Measurements from ENCODE around the gene INTS1. TPM values are rescaled to one million over a fixed set of nuclear protein-coding genes. Genes with fewer than 3 reads are reported as not detected.

Gene INTS1
- total RNA-seq, 2 experiments from 2014 or later: 91.0 to 91.5 TPM

DNA sequence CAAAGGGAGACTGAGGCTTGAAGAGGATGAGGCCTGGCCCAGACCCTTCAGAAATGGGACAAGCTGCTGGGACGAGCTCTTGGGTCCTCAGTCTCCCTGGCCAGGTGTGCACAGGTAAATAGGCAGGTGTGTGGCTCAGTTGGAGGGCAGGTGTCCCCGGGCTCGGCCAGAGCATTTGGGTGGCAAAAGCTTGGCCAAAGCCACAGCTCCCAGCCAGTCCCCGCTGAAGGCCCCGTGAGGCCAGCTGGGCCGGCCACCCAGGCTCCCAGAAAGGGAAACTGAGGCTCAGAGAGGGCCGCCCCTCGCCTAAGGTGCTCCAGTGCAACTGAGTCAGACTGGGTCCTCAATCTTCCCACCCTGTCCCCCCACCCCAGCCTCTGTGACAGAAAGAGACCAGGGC, 82.2 kb downstream of the INTS1 start:
- ChIA-PET CTCF (no interaction called here), POLR2A (no interaction called here)
- TF ChIP-seq, protein P1, sequence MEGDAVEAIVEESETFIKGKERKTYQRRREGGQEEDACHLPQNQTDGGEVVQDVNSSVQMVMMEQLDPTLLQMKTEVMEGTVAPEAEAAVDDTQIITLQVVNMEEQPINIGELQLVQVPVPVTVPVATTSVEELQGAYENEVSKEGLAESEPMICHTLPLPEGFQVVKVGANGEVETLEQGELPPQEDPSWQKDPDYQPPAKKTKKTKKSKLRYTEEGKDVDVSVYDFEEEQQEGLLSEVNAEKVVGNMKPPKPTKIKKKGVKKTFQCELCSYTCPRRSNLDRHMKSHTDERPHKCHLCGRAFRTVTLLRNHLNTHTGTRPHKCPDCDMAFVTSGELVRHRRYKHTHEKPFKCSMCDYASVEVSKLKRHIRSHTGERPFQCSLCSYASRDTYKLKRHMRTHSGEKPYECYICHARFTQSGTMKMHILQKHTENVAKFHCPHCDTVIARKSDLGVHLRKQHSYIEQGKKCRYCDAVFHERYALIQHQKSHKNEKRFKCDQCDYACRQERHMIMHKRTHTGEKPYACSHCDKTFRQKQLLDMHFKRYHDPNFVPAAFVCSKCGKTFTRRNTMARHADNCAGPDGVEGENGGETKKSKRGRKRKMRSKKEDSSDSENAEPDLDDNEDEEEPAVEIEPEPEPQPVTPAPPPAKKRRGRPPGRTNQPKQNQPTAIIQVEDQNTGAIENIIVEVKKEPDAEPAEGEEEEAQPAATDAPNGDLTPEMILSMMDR (IDR thresholded peaks at IDR 0.05): no peak
- no peak overlapping the region for H3K4me3 ChIP-seq (ENCODE audit: low read length)
- H3K27me3 ChIP-seq (ENCODE audit: control insufficient read depth in 1 of 2, insufficient read depth in 2 of 2, low read length in 2 of 2): peaks cover 0 to 3% of the 10 kb centered on the region in 2 experiments
- Mint-ChIP-seq H3K9me3 (no peaks in the 10 kb centered on the region), H3K27me3 (peaks cover 20% of the 10 kb centered on the region), H3K27ac (no peak overlapping the region), H3K4me3 (no peak overlapping the region), H3K36me3 (ENCODE audit: low read depth) (no peaks in the 10 kb centered on the region), H3K4me1 (ENCODE audit: low read depth) (peaks cover 15% of the 10 kb centered on the region)
- no peaks in the 10 kb centered on the region for H3K36me3 ChIP-seq (ENCODE audit: insufficient read depth, low read length)
- H3K9me3 ChIP-seq (ENCODE audit: control insufficient read depth in 1 of 2, insufficient read depth in 1 of 2, low read length in 2 of 2): no peaks in the 10 kb centered on the region
- ATAC-seq (ENCODE audit: poor library complexity) (no peak), DNase-seq (no peak)
- intact Hi-C loops (cut with DNase I, micrococcal nuclease): no loop called here
- no peak overlapping the region for H3K27ac ChIP-seq (ENCODE audit: low read depth in 1 of 2, low read length in 2 of 2)
- H3K4me1 ChIP-seq (ENCODE audit: insufficient read depth, low read length): peaks cover 16% of the 10 kb centered on the region

DNA sequence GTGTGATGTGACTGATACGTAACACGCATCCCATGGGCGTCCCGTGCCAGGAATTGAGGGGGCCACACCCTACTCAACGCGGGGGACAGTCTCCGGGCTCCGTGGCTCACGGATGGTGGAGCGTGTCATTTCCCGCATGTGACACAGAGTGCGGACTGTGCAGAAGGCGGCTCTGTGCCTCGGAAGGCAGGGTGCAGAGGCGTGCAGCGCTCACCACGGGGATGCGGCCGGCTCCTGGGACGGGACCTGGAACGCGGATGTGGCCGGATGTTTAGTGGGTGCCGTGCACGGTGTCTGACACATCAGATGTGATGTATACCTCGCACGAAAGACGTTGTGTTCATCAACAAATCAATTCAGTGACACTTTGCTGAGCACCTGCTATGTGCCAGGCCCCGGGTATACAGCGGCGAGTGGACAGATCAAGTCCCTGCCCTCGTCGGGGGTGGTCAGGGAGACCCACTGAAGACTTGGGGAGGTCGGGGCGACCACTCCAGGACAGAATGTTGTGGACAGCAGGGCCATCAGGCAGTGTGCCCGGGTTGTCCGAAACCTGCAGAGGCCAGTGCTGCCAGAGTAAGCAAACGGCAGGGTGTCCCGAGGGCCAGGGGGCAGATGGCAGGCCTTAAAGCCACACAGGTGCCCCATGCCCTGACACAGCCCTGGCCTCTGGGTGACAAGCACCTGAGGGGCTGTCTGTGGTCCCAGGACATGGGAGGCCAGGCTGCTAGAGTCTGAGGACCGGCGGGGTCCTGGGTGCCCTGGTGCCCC, 83.0 kb downstream of the INTS1 start:
- Histone ChIP-seq H3K4me1 (ENCODE audit: insufficient read depth, low read length) (peaks cover 17% of the 10 kb centered on the region), H3K36me3 (ENCODE audit: insufficient read depth, low read length) (no peaks in the 10 kb centered on the region), H3K27me3 (ENCODE audit: control insufficient read depth in 1 of 2, insufficient read depth in 2 of 2, low read length in 2 of 2) (peaks cover 0 to 3% of the 10 kb centered on the region in 2 experiments), H3K9me3 (ENCODE audit: control insufficient read depth in 1 of 2, insufficient read depth in 1 of 2, low read length in 2 of 2) (no peaks in the 10 kb centered on the region), H3K4me3 (ENCODE audit: low read length) (no peak overlapping the region), H3K27ac (ENCODE audit: low read depth in 1 of 2, low read length in 2 of 2) (no peak overlapping the region)
- DNase-seq (no peak), ATAC-seq (ENCODE audit: poor library complexity) (no peak)
- intact Hi-C loops (cut with DNase I, micrococcal nuclease): no loop called here
- Mint-ChIP-seq H3K4me3 (no peak overlapping the region), H3K27me3 (peaks cover 20% of the 10 kb centered on the region), H3K36me3 (ENCODE audit: low read depth) (no peaks in the 10 kb centered on the region), H3K27ac (no peak overlapping the region), H3K9me3 (no peaks in the 10 kb centered on the region), H3K4me1 (ENCODE audit: low read depth) (peaks cover 17% of the 10 kb centered on the region)
- ChIA-PET CTCF (no interaction called here), POLR2A (no interaction called here)
- TF ChIP-seq, protein P1 (IDR thresholded peaks at IDR 0.05): no peak

Other genes starting within 250 kb of the INTS1 start
- gene MICALL2, start 44.9 kb downstream of the INTS1 start, total RNA-seq: 1 to 10 TPM; 1.9 to 2.2 TPM
- gene MAFK, start 26.3 kb upstream of the INTS1 start, total RNA-seq: 10 to 100 TPM; 60.1 to 65.0 TPM
- gene TMEM184A, start 51.8 kb upstream of the INTS1 start, total RNA-seq: under 1 TPM in 1 of 2 experiments, not detected in 1; 0.06 TPM
- 10 to 100 TPM; 13.3 to 13.8 TPM for gene PSMG3, start 65.6 kb upstream of the INTS1 start, total RNA-seq
- not detected for gene ELFN1, start 165.9 kb upstream of the INTS1 start, total RNA-seq